ENCODE measurements around the gene MCOLN2.
A peak's percentile ranks its signal among the peaks of the same experiment; 100 is the strongest.

The MCOLN2 gene

GRCh38 chr1:84985365-84985764 lies 11.5 kb downstream of the MCOLN2 start:
- DNase-seq (ENCODE audit: low spot score) = no peak

- DNase-seq (ENCODE audit: low spot score) = no peak
Observed at GRCh38 chr1:84982395-84982794, 14.5 kb downstream of the MCOLN2 start.

GRCh38 chr1:84975035-84975434 lies 21.9 kb downstream of the MCOLN2 start:
- DNase-seq (ENCODE audit: low spot score) = no peak

- no peak for DNase-seq (ENCODE audit: low spot score)
Observed at GRCh38 chr1:84973498-84974334, 23.2 kb downstream of the MCOLN2 start.

- DNase-seq (ENCODE audit: low spot score) = no peak
Observed at GRCh38 chr1:84972377-84972987, 24.4 kb downstream of the MCOLN2 start.

- no peak for DNase-seq (ENCODE audit: low spot score)
Observed at GRCh38 chr1:84971957-84972356, 25.0 kb downstream of the MCOLN2 start.

GRCh38 chr1:84969489-84970250 lies 27.2 kb downstream of the MCOLN2 start:
- no peak for DNase-seq (ENCODE audit: low spot score)

- no peak for DNase-seq (ENCODE audit: low spot score)
Observed at GRCh38 chr1:84968865-84969264, 28.0 kb downstream of the MCOLN2 start.

- no peak for DNase-seq (ENCODE audit: low spot score)
Observed at GRCh38 chr1:84968101-84968500, 28.8 kb downstream of the MCOLN2 start.

GRCh38 chr1:84967666-84968065 lies 29.2 kb downstream of the MCOLN2 start:
- DNase-seq (ENCODE audit: low spot score) = no peak

GRCh38 chr1:84963021-84963420 lies 33.9 kb downstream of the MCOLN2 start:
- no peak for DNase-seq (ENCODE audit: low spot score)

GRCh38 chr1:84961316-84961715 lies 35.6 kb downstream of the MCOLN2 start:
- DNase-seq (ENCODE audit: low spot score) = no peak

GRCh38 chr1:84960371-84960770 lies 36.5 kb downstream of the MCOLN2 start:
- DNase-seq (ENCODE audit: low spot score) = peak; percentile 53

- no peak for DNase-seq (ENCODE audit: low spot score)
Observed at GRCh38 chr1:84959294-84959693, 37.6 kb downstream of the MCOLN2 start.

GRCh38 chr1:84957966-84958365 lies 38.9 kb downstream of the MCOLN2 start:
- no peak for DNase-seq (ENCODE audit: low spot score)

GRCh38 chr1:84956655-84957054 lies 40.3 kb downstream of the MCOLN2 start:
- no peak for DNase-seq (ENCODE audit: low spot score)

GRCh38 chr1:84956097-84956496 lies 40.8 kb downstream of the MCOLN2 start:
- DNase-seq (ENCODE audit: low spot score) = no peak

- no peak for DNase-seq (ENCODE audit: low spot score)
Observed at GRCh38 chr1:84949664-84950063, 47.2 kb downstream of the MCOLN2 start.

GRCh38 chr1:84947536-84948410 lies 49.1 kb downstream of the MCOLN2 start:
- DNase-seq (ENCODE audit: low spot score) = no peak

- no peak for DNase-seq (ENCODE audit: low spot score)
Observed at GRCh38 chr1:84946631-84947030, 50.3 kb downstream of the MCOLN2 start.

- DNase-seq (ENCODE audit: low spot score) = peak; percentile 83
Observed at GRCh38 chr1:84944767-84945486, 52.0 kb downstream of the MCOLN2 start.
